ENCODE results near the gene SOX18. TPM values are rescaled to one million over a fixed set of nuclear protein-coding genes. Genes with fewer than 3 reads are reported as not detected.

The SOX18 gene
- total RNA-seq, 4 donors from 2014 or later: 2.9 to 6.5 (median 5.6) TPM

GRCh38 chr20:64009811-64010387 is 39.5 kb downstream of the SOX18 start:
- no peak overlapping the region for H3K4me3 ChIP-seq
- ATAC-seq (no peak), DNase-seq (no peak)
- H3K4me1 ChIP-seq: no peaks in the 10 kb centered on the region
- no peaks in the 10 kb centered on the region for H3K9me3 ChIP-seq
- in situ Hi-C loops (cut with MboI; ENCODE audit: low sequenced_read_pairs in 4 of 4): no loop called here
- TF ChIP-seq, protein P1, sequence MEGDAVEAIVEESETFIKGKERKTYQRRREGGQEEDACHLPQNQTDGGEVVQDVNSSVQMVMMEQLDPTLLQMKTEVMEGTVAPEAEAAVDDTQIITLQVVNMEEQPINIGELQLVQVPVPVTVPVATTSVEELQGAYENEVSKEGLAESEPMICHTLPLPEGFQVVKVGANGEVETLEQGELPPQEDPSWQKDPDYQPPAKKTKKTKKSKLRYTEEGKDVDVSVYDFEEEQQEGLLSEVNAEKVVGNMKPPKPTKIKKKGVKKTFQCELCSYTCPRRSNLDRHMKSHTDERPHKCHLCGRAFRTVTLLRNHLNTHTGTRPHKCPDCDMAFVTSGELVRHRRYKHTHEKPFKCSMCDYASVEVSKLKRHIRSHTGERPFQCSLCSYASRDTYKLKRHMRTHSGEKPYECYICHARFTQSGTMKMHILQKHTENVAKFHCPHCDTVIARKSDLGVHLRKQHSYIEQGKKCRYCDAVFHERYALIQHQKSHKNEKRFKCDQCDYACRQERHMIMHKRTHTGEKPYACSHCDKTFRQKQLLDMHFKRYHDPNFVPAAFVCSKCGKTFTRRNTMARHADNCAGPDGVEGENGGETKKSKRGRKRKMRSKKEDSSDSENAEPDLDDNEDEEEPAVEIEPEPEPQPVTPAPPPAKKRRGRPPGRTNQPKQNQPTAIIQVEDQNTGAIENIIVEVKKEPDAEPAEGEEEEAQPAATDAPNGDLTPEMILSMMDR (IDR thresholded peaks at IDR 0.05 in 4 of 5, conservative IDR thresholded peaks at IDR 0.05 in 1 of 5): no peak
- no peak for TF ChIP-seq POLR2A (IDR thresholded peaks at IDR 0.05)
- H3K36me3 ChIP-seq: peaks cover 0 to 46% of the 10 kb centered on the region in 2 donors
- H3K27ac ChIP-seq: no peak overlapping the region
- no peaks in the 10 kb centered on the region for H3K27me3 ChIP-seq
- intact Hi-C loops (cut with DNase I; ENCODE audit: low total_unique reads): no loop called here

- intact Hi-C loops (cut with DNase I; ENCODE audit: low total_unique reads): no loop called here
Measured at GRCh38 chr20:64006902-64007301, 42.5 kb downstream of the SOX18 start.

GRCh38 chr20:64006490-64006889 is 42.9 kb downstream of the SOX18 start:
- TF ChIP-seq POLR2A (IDR thresholded peaks at IDR 0.05): no peak
- TF ChIP-seq, protein P1 (IDR thresholded peaks at IDR 0.05 in 4 of 5, conservative IDR thresholded peaks at IDR 0.05 in 1 of 5): no peak
- no peak for DNase-seq
- H3K36me3 ChIP-seq: peaks cover 0 to 47% of the 10 kb centered on the region in 2 donors
- H3K4me1 ChIP-seq: no peaks in the 10 kb centered on the region
- no peak overlapping the region for H3K27ac ChIP-seq
- in situ Hi-C loops (cut with MboI; ENCODE audit: low sequenced_read_pairs in 4 of 4): no loop called here
- no peaks in the 10 kb centered on the region for H3K9me3 ChIP-seq
- no peaks in the 10 kb centered on the region for H3K27me3 ChIP-seq
- no peak overlapping the region for H3K4me3 ChIP-seq
- ATAC-seq: no peak
- intact Hi-C loops (cut with DNase I; ENCODE audit: low total_unique reads): no loop called here

More at GRCh38 chr20:64006902-64007301, 42.5 kb downstream of the SOX18 start:
- in situ Hi-C loops (cut with MboI; ENCODE audit: low sequenced_read_pairs in 4 of 4): no loop called here
- DNase-seq (no peak), ATAC-seq (no peak)
- no peak for TF ChIP-seq POLR2A (IDR thresholded peaks at IDR 0.05)
- TF ChIP-seq, protein P1 (IDR thresholded peaks at IDR 0.05 in 4 of 5, conservative IDR thresholded peaks at IDR 0.05 in 1 of 5): no peak
- H3K27ac ChIP-seq: no peak overlapping the region
- no peak overlapping the region for H3K4me3 ChIP-seq
- H3K4me1 ChIP-seq: no peaks in the 10 kb centered on the region
- H3K9me3 ChIP-seq: no peaks in the 10 kb centered on the region
- no peaks in the 10 kb centered on the region for H3K27me3 ChIP-seq
- H3K36me3 ChIP-seq: peaks cover 0 to 47% of the 10 kb centered on the region in 2 donors

GRCh38 chr20:64005394-64005793 is 44.0 kb downstream of the SOX18 start:
- no peak for ATAC-seq
- DNase-seq: no peak
- intact Hi-C loops (cut with DNase I; ENCODE audit: low total_unique reads): no loop called here
- H3K36me3 ChIP-seq: peaks cover 0 to 46% of the 10 kb centered on the region in 2 donors
- in situ Hi-C loops (cut with MboI; ENCODE audit: low sequenced_read_pairs in 4 of 4): no loop called here
- TF ChIP-seq, protein P1 (IDR thresholded peaks at IDR 0.05 in 4 of 5, conservative IDR thresholded peaks at IDR 0.05 in 1 of 5): no peak
- TF ChIP-seq POLR2A (IDR thresholded peaks at IDR 0.05): no peak
- no peaks in the 10 kb centered on the region for H3K9me3 ChIP-seq
- H3K27ac ChIP-seq: no peak overlapping the region
- no peaks in the 10 kb centered on the region for H3K27me3 ChIP-seq
- no peak overlapping the region for H3K4me3 ChIP-seq
- H3K4me1 ChIP-seq: no peaks in the 10 kb centered on the region

Data from gastrocnemius medialis (tissue), 4 donors.